Sigmoid colon (tissue), 3 donors: ENCODE measurements around the gene MX2.

Source experiments
- CTCF ChIP-seq, 4 experiments: fragments of 450-650 bp in 3 of 4; fragments of 200-600 bp in 1 of 4; IDR thresholded peaks; one replicate each; pipeline ENCODE4 v1.5.1; 2016 to 2019; ENCODE audit warnings: antibody characterized with exemption in 4 of 4, mild to moderate bottlenecking in 3 of 4, moderate library complexity in 2 of 4
- POLR2A ChIP-seq, 2 donors: fragments of 450-650 bp; IDR thresholded peaks; one replicate each; pipeline ENCODE4 v1.6.1; 2016; ENCODE audit warnings: antibody characterized with exemption in 2 of 2, mild to moderate bottlenecking in 2 of 2, moderate library complexity in 2 of 2

DNA sequence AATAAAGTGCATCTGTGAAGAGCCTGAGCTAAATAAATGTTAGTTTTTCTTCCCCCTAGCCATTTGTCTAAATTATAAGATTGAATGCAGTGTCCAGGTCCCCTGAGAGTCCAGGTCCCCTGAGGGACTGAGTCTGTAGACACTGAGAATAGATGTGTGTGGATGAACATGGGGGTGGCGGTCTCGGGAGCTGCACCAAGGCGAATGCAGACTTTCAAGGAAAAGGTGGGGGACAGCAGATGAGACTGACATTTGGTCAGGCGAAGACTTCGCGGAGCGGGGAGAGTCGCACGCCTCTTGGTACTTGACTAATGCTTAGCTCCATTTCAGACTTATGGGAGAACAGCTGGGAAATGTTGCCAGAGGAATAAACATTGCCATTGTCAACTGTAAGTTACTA lies 17.7 kb upstream of the MX2 start:
- TF ChIP-seq CTCF (IDR thresholded peaks at IDR 0.05) = no peak
- no peak for TF ChIP-seq POLR2A (IDR thresholded peaks at IDR 0.05)
